Uterus (tissue), 4 donors: ENCODE data around the gene LDLR. TPM values are rescaled to one million over a fixed set of nuclear protein-coding genes. Genes with fewer than 3 reads are reported as not detected.
A peak's percentile ranks its signal among the peaks of the same experiment; 100 is the strongest.
"Not testable (repeated sequence)": the region's sequence is repeated elsewhere in the genome, so short reads cannot be mapped to it uniquely, and the experiment has no call there.

Experiments used
- DNase-seq, 2 donors: peaks; one replicate each; pipeline ENCODE4 v3.0.0-alpha.2; 2019 to 2020
- H3K27ac ChIP-seq, 2 donors: fragments of 200-600 bp; sonication (generic); 1 replicate in 1 of 2; 2 replicates in 1 of 2; pipeline ENCODE4 v1.5.1; 2016 to 2018
- H3K27me3 ChIP-seq, 2 donors: fragments of 200-600 bp; sonication (generic); one replicate each; pipeline ENCODE4 v1.5.1; 2018 to 2019; ENCODE audit warnings: control low read depth in 1 of 2
- H3K36me3 ChIP-seq, 2 donors: fragments of 200-600 bp; sonication (generic); one replicate each; pipeline ENCODE4 v1.5.1; 2019; ENCODE audit warnings: control low read depth in 1 of 2
- H3K4me1 ChIP-seq, 2 donors: fragments of 200-600 bp; sonication (generic); one replicate each; pipeline ENCODE4 v1.5.1; 2018 to 2019; ENCODE audit warnings: control low read depth in 1 of 2
- H3K4me3 ChIP-seq, 2 donors: fragments of 200-600 bp; sonication (generic); 1 replicate in 1 of 2; 2 replicates in 1 of 2; pipeline ENCODE4 v1.5.1; 2018 to 2019; ENCODE audit warnings: mild to moderate bottlenecking in 1 of 2
- H3K9me3 ChIP-seq, 2 donors: fragments of 200-600 bp; sonication (generic); one replicate each; pipeline ENCODE4 v1.5.1; 2019; ENCODE audit warnings: control low read depth in 1 of 2
- POLR2A ChIP-seq, 2 donors: fragments of 450-650 bp; IDR thresholded peaks; one replicate each; pipeline ENCODE4 v1.6.1; 2016; ENCODE audit warnings: antibody characterized with exemption in 2 of 2, mild to moderate bottlenecking in 1 of 2, moderate library complexity in 1 of 2
- intact Hi-C: fragments of 100-400 bp; cut with DNase I; formaldehyde crosslinking; loops from one replicate; pipeline ENCODE4 v1.15.1; 2023; ENCODE audit warnings: low total_unique reads
- total RNA-seq, 4 donors: library from RNA; depleted of rRNA in 3 of 4; stranded (reverse); fragments of >200 nt in 3 of 4; gene quantifications; one replicate each; pipeline versions ENCODE4 v1.1.0 to v1.2.4, GENCODE V29; 2014 to 2023
- TF ChIP-seq, protein P1 (sequence below), 4 experiments: fragments of 200-600 bp in 2 of 4; fragments of 450-650 bp in 2 of 4; sonication (generic) in 2 of 4; IDR thresholded peaks; one replicate each; pipeline ENCODE4 v1.5.1; 2016 to 2019; ENCODE audit warnings: antibody characterized with exemption in 4 of 4, mild to moderate bottlenecking in 2 of 4, moderate library complexity in 1 of 4
- donor health status: DM: yes; HTN: yes; CAD: no.

The LDLR gene
- total RNA-seq, 4 donors from 2014 or later, result 7.9 to 55.3 (median 48.8) TPM

DNA sequence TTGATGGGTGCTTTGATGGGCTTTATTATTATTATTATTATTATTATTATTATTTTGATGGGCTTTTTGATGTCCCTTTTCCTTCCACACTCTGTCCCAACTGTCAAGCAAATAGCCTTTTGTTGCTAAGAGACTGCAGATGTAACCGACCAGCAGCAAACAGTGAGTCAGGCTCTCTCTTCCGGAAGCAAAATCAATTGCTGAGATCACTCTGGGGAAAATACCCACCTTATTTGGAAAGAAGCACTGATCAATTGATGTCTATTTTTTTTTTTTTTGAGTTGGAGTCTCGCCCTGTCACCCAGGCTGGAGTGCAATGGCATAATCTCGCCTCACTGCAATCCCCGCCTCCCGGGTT is 2.9 kb downstream of the LDLR start:
- Histone ChIP-seq H3K9me3 (no peaks in the 10 kb centered on the region), H3K4me3 (no peak overlapping the region), H3K27ac (peak overlapping the region; percentile 98 to 99), H3K27me3 (no peaks in the 10 kb centered on the region), H3K36me3 (no peaks in the 10 kb centered on the region), H3K4me1 (peaks cover 5 to 7% of the 10 kb centered on the region in 2 donors)
- DNase-seq, result no peak
- intact Hi-C loops, result no loop called here
- TF ChIP-seq POLR2A (IDR thresholded peaks at IDR 0.05), result no peak
- TF ChIP-seq, protein P1, sequence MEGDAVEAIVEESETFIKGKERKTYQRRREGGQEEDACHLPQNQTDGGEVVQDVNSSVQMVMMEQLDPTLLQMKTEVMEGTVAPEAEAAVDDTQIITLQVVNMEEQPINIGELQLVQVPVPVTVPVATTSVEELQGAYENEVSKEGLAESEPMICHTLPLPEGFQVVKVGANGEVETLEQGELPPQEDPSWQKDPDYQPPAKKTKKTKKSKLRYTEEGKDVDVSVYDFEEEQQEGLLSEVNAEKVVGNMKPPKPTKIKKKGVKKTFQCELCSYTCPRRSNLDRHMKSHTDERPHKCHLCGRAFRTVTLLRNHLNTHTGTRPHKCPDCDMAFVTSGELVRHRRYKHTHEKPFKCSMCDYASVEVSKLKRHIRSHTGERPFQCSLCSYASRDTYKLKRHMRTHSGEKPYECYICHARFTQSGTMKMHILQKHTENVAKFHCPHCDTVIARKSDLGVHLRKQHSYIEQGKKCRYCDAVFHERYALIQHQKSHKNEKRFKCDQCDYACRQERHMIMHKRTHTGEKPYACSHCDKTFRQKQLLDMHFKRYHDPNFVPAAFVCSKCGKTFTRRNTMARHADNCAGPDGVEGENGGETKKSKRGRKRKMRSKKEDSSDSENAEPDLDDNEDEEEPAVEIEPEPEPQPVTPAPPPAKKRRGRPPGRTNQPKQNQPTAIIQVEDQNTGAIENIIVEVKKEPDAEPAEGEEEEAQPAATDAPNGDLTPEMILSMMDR (IDR thresholded peaks at IDR 0.05), result no peak

DNA sequence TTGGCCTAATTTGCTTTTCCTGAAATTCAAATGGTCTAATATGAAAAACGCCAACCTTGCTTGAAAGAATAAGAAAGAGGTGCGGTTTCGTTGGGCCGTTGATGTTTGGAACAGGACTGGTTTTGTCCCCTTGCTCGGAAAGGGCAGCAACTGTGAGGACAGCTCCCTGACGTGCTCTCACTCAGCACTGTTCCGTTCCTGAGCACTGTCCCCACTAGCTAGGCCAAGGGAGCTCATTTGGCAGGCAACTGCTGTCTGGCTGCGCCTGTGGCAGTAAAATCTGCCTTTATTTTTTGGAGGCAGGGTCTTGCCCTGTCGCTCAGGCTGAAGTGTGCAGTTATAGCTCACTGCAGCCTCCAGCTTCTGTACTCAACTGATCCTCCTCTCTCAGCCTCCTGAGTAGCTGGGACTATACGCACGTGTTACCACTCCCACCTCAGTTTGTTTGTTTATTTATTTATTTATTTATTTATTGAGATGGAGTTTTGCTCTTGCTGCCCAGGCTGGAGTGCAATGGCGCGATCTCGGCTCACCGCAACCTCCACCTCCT is 4.5 kb downstream of the LDLR start:
- intact Hi-C loops, result no loop called here
- no peak for DNase-seq
- Histone ChIP-seq H3K27me3 (no peaks in the 10 kb centered on the region), H3K9me3 (no peaks in the 10 kb centered on the region), H3K27ac (peak overlapping the region; percentile 98 to 99), H3K4me1 (peaks cover 0 to 7% of the 10 kb centered on the region in 2 donors), H3K4me3 (no peak overlapping the region), H3K36me3 (no peaks in the 10 kb centered on the region)
- TF ChIP-seq, protein P1 (IDR thresholded peaks at IDR 0.05), result no peak
- no peak for TF ChIP-seq POLR2A (IDR thresholded peaks at IDR 0.05)

DNA sequence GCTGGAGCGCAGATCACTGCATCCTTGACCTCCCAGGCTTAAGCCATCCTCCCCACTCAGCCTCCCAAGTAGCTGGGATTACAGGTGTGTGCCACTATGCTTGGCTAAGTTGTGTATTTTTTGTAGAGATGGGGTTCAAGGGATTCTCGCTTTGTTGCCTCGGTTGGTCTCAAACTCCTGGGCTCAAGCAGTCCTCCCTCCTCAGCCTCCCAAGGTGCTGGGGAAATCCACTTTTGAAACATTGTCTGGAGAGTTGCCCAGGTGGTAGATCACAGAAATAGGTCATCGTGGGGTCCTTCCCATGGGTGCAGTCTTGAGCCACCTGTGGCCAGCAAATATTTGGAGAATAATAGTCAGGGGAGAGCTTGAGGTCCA is 5.2 kb downstream of the LDLR start:
- TF ChIP-seq POLR2A (IDR thresholded peaks at IDR 0.05), result no peak
- TF ChIP-seq, protein P1 (IDR thresholded peaks at IDR 0.05), result no peak
- DNase-seq, result no peak
- Histone ChIP-seq H3K4me3 (no peak overlapping the region), H3K27ac (peak overlapping the region; percentile 98 to 99), H3K27me3 (no peaks in the 10 kb centered on the region), H3K36me3 (no peaks in the 10 kb centered on the region), H3K4me1 (peaks cover 0 to 7% of the 10 kb centered on the region in 2 donors), H3K9me3 (no peaks in the 10 kb centered on the region)
- intact Hi-C loops, result no loop called here

DNA sequence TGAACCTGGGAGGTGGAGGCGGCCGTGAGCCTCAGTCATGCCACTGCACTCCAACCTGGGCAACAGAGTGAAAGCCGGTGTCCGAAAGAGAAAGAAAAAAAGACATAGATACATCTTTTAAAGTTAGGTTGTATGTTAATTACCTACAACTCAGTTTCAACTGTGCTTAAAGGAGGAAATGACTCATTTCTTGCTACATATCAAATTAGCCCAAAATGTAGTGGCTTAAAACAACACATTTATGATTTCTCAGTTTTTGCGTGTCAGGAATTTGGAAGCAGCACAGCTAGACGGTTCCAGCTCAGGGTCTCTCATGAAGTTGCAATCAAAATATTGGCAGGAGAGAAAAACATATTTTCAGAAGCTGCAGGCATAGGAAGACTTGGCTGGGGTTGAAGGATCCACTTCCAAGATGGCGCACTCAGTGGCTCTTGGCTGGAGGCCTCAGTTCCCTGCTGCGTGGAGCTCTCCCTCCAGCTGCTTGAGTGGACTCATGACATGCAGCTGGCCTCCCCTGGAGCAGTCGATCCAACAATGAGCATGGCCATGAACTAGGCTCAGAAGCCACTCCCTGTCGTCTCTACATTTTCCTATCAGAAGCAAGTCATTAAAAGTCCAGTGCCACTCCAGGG is 7.1 kb downstream of the LDLR start:
- peak; percentile 73 to 80 for DNase-seq
- Histone ChIP-seq H3K27ac (peak overlapping the region; percentile 98 to 99), H3K9me3 (no peaks in the 10 kb centered on the region), H3K4me1 (peaks cover 0 to 7% of the 10 kb centered on the region in 2 donors), H3K4me3 (no peak overlapping the region), H3K36me3 (no peaks in the 10 kb centered on the region), H3K27me3 (no peaks in the 10 kb centered on the region)
- intact Hi-C loops, result no loop called here
- no peak for TF ChIP-seq POLR2A (IDR thresholded peaks at IDR 0.05)
- TF ChIP-seq, protein P1 (IDR thresholded peaks at IDR 0.05), result no peak

DNA sequence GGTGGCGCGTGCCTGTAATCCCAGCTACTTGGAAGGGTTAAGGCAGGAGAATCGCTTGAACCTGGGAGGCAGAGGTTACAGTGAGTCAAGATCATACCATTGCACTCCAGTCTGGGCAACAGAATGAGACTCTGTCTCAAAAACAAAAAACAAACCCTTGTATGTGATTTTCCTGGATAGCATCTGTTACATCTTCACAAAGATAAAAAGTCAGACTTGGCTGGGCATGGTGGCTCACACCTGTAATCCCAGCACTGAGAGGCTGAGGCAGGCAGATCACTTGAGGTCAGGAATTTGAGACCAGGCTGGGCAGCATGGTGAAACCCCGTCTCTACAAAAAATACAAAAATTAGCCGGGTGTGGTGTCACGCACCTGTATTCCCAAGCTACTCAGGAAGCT is 8.1 kb downstream of the LDLR start:
- H3K36me3 ChIP-seq, H3K4me3 ChIP-seq, DNase-seq, intact Hi-C loops, H3K27me3 ChIP-seq, H3K4me1 ChIP-seq, H3K9me3 ChIP-seq: not testable (repeated sequence)
- peak overlapping the region; percentile 98 to 99 for H3K27ac ChIP-seq
